Measurements from ENCODE around the gene CEMP1.

CEMP1 gene

DNA sequence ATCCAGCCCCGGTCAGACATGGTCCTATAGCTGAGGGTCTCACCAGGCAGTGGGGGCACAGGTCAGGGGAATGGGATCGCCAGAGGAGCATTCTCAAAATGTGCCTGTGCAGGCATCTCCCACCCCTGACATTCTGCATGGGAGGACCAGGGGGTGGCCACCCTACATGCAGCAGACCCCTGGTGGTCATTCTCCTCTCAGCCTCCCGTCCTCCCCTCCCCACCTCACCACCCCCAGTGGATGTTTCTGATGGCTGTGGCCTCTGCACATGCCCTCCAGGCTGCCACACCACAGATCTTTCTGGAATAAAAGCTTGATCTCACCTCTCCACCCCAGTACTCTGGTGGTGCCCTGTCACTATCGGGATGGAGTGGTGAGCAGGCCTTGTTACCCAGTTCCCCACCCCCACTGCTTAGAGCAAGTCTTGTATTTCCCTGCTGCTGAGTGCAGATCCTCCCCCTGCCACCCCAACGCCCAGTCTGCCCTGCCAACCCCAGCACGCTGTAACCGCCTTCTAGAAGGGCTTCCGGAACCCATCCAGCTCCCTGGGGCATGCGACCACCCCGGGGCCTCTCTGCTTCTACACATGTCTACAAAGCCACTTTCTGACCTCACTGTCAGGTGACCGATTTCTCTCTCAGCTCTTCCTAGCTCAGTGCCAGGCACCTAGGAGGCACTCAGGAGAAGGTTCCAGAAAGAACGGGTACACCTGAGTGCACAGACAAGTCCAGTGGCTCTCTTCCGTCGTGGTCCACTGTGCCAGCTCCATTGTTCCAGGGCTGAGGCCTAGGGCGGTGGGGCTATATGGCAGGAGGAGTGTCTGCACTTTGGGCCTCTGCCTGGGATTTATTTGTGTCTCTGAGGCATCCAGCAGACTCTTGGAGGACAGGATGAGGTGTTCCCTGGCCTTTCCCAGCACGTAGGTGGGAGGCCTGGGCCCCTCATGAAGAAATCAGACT, 47.0 kb downstream of the CEMP1 start:
- DNase-seq: no peak

GRCh38 chr16:2482708-2483534, 48.3 kb downstream of the CEMP1 start:
- peak; percentile 33 for DNase-seq

- DNase-seq: no peak
Measured at GRCh38 chr16:2482249-2482648, 49.0 kb downstream of the CEMP1 start.

GRCh38 chr16:2481676-2482075, 49.5 kb downstream of the CEMP1 start:
- DNase-seq: no peak

DNA sequence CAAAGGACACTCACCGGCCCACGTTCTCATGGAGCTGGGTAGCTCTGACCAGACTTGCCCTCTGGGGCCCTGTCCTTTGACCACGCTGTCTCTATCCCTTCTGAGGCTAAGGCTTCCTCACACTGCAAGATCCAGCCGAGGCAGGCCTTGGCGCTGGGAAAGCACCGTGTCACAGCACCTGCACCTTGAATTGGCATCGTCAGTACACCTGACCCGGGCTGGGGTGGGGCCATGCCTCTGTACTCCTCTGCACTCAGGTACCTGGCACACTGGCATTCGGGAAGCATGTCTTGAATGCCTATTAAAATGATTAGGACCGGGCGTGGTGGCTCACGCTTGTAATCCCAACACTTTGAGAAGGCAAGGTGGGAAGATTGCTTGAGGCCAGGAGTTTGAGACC, 50.3 kb downstream of the CEMP1 start:
- DNase-seq: no peak

Measured in COR-L47 (cell line).